HG03108 (cell line): ENCODE results near the gene PRSS53.

Source experiments
- ATAC-seq: cut with Tn5 transposase; IDR thresholded peaks from one replicate; pipeline ENCODE4 v1.9.1; 2021; ENCODE audit warnings: moderate library complexity; ENCODE audit not compliant: unreplicated experiment

PRSS53 gene

DNA sequence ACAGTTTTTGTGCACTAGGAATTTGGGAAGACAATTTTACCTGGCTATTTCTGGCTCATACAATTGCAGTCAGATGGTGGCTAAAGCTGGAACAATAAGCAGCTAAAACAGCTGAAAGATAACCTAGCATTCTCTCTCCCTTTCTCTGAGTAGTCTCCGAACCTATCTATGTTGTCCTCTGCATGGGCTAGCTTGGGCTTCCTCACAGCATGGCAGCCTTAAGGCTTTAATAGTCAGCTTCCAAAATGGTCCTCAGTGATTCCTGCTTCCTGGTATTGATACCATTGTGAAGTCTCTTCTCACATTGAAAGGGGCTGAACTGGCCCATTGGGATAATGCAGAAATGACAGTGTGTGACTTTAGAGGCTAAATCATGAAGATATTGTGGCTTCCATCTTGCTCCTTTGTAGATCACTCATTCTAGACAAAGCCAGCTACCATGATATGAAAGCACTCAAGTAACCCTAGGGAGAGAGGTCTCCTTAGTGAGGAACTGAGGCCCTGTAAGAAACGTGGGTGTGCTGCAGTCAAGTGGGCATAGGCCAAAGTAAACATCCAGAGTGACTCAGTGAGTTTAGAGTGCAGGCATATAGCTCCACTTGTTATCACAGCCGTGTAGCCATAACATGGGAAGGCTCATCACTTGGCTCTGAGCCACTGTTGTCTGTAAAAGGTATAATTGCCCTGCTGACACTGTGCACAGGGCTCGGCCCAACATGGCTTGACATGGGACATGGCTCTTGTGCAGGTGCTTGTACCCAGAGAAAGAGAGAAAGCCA lies 11.3 kb upstream of the PRSS53 start:
- no peak for ATAC-seq

DNA sequence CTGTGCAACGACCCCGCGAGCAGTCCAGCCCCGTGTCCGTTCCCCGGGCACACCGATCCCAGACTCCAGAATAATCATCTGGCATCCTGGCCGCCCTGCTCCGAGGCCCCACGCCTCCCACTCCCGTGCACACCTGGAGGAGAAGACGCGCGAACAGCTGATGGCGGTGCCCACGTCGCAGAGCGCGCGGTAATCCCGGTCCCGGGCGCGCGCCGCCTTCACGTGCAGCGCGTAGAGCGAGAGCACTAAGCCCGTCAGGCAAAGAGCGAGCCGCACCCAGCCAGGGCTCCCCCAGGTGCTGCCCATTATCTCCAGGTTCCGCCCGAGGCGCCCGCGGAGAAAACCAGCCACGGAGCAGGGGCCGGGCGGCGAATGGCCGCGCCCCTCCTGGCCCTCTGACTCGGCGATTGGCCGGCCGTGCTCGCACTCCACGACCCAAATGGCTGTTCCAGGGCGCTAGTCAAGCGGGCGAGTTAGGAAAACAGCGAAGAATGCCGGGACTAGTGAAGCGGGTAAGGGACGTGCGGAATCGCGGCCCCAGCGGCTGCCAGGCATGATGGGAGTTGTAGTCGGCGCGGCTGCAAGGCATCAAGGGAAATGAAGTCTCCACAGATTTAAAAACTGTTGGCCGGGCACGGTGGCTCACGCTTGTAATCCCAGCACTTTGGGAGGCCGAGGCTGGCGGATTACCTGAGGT lies 5.8 kb upstream of the PRSS53 start, which contains the start of gene VKORC1:
Gene VKORC1, minus strand, starts transcription at position 374 of the 697 bp plus-strand sequence. Its CDS starts 68 bp downstream, at position 306.
- peak; percentile 83 for ATAC-seq

GRCh38 chr16:31094088-31094423 lies 5.3 kb upstream of the PRSS53 start:
- ATAC-seq = no peak

DNA sequence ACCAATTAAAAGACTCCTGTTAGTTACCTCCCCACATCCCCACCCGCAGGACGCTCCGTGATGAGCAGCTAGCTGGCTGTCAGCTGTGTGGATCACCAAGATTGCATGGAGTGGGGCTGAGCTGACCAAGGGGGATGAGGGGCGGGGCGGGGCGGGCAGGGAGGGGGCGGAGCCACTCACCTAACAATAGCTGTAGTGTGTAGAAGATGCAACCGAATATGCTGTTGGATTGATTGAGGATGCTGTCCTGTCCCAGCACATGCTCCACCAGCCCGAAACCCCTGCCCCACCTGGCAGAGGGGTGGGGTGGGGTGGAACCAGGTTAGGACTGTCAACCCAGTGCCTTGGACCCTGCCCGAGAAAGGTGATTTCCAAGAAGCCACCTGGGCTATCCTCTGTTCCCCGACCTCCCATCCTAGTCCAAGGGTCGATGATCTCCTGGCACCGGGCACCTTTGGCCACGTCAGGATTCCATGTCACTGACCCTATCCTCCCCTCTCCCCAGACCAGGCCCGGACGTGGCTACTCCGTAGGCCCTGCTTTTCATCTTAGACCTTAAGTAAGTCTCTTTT lies 4.5 kb upstream of the PRSS53 start:
- ATAC-seq = no peak

- no peak for ATAC-seq
Observed at GRCh38 chr16:31092330-31092729, 3.6 kb upstream of the PRSS53 start.

DNA sequence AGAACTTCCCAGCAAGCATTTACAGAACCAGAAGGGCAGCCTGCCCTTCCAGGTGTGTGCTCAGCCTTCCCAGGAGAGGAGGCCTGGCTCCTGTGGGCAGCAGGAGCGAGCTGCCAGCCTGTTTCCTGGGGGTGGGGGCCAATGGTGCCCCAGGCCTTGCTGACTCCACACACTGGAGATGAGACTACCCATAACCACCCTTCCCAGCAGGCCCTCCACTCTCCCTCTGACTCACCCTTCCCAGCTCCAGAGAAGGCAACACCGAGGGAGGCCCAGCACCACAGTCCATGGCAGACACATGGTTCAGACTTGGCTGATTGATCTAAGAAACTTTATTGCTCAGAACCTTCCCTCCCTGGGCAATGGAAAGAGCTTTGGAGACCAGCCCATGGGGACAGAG lies 1.8 kb upstream of the PRSS53 start:
- no peak for ATAC-seq

DNA sequence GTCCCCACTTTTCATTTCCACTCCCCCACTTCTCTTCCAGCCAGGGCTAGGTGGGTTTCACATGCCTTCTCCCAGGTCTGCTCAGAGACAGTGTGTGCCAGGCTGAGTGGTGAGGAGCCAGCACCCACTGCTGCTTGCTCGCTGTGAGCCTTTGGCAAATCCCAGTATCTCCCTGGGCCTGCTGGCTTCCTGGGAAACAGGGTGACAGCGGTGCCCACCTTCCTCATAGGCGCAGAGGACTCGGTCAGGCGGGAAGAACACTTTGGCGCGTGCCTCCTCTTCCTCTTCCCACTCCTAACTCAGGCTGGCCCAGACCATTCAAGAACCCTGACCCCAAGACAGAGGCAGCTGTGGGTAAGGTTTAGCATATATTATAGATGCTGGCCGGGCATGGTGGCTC lies 456 bp upstream of the PRSS53 start:
- ATAC-seq = no peak

DNA sequence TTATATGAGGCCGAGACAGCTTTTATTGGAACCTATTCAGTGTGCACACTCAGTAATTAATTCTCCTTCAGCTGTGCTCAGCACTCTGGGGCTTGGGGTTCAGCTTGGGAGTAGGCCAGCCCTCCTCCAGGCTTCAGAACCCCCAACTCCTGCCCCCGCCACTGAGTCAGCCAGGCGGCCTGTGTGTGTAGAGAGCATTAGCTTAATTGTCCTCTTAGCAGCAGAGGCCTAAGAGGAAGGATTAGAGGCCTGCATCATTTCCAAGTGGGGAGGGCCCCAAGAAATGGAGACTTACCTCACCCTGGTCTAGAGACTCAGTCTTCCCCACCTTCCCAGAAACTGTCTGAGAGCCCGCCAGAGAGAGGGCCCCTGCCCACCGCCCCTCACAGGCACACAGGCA lies 772 bp downstream of the PRSS53 start:
- ATAC-seq = no peak

DNA sequence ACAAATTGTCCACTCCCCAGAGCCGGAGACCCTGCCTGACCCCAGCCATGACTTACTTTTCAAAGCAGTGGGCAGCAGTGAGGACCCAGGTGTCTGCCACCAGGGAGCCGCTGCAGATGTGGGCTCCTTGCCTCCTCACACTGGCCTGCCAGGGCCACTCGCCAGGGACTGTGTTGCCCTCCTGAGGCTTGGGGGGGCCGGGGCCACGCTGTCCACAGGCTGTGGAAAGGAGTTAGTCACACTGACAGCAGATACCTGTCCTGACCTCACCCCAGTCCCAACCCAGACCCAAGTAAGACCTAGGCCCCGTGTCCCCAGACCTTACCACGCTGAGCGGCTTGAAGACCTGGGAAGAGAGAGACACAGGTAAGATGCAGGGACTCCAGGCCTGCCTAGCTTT lies 1.3 kb downstream of the PRSS53 start:
- no peak for ATAC-seq

GRCh38 chr16:31086629-31086906 lies 2.2 kb downstream of the PRSS53 start:
- no peak for ATAC-seq

DNA sequence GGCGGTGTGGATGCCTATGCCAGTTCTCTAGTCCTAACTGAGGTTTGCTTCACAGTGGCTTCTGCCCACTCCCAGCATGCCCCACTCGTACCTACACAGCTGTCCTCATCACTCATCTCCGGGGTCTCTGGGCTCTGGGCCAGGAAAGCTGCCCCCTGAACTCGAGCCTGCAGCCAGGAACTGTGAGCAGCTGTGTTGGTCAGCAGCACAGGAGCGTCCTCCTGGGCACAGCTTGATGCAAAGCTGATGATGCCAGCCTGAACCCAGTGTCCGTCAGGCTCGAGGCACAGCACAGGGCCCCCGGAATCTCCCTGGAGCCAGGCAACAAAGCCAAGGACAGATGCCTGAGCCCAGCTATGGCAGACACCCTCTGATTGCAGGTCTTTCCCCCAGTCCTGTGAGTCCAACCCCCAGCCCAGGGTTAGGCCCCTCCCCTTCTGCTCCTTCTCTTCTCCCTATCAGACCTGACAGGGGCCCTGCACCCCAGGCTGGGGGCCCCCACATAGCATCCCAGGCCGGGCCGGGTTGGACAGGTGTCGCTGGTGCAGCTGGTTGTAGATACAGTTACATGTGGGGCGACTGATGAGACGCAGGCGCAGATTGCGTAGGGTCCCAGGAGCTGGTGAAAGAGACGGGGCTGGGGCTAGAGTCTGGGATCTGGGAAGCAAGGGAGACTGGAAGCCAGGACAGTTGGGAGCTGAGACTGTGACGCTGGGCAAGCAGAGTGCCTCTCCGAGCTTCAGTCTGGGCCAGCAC lies 2.7 kb downstream of the PRSS53 start:
- ATAC-seq = no peak

- ATAC-seq = no peak
Observed at GRCh38 chr16:31085411-31085810, 3.3 kb downstream of the PRSS53 start.

DNA sequence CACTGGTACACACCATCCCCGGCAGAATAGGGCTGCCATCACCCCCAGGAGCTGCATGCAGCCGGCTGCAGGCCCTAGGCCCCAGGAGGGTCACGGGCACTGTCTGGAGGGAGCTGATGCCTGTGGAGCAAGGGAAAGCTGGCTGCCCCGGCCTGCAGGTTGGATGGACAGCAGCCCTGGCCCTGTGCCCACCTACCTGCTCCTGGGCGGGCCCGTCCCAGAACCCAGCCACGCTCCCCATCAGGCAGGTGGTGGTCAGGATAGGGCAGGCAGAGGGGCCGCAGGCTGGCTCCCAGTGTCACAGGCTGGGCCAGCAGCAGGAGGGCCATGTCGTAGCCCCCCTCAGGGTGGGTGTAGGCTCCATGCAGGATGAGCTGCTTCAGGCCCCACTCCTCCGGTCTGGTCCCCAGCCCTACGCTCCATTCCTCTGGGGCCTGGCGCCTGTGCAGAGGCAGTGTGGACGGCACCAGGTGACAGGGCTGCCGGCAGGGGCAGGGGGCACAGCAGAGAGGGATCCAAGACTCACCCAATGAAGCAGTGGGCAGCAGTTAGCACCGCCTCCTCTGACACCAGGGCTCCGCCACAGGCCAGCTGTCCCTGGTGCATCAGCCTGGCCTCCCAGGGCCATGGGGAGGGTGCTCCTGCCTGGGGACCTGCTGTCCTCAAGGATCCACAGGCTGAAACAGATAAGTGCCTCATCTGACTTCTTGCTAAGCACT lies 4.0 kb downstream of the PRSS53 start:
- no peak for ATAC-seq

- no peak for ATAC-seq
Observed at GRCh38 chr16:31083981-31084380, 4.8 kb downstream of the PRSS53 start.

DNA sequence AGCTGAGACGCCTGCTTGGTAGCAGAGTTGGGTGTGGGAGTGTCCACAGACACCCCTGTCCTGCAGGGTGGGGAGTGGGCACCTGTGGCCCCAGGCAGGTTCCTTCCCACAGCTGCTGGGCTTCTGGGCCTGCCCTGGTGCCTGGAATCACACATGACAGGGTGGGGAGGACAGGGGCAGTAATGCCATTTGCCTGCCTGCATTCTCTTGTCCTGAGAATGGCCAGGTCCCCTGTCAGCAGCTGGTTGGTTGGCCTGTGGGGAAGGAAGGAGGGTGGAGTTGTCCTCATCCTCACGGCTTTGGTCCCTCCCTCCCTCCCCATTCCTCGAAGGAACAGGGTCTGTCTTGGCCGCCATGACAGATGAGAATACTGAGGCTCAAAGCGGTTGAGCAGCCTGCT lies 5.2 kb downstream of the PRSS53 start:
- ATAC-seq = no peak

DNA sequence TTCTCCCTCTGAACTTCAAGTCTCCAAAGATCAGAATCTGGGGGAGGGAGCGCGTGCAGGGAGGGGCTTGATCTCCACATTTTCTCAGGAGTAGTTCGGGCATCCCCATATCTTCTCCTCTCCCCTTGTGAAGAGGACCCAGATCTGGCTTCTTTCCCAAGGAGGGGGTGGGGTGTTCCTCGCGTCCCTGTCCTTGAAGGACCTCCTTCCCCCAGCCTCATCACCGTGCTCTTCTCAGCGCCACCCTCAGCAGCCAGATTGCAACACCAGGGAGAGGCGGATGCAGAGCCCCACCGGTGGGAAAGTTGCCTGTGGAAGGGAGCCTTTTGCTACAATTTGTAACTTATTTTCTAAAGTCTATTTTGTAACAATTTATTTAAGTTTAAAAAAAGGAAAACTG lies 5.7 kb downstream of the PRSS53 start:
- ATAC-seq = no peak

DNA sequence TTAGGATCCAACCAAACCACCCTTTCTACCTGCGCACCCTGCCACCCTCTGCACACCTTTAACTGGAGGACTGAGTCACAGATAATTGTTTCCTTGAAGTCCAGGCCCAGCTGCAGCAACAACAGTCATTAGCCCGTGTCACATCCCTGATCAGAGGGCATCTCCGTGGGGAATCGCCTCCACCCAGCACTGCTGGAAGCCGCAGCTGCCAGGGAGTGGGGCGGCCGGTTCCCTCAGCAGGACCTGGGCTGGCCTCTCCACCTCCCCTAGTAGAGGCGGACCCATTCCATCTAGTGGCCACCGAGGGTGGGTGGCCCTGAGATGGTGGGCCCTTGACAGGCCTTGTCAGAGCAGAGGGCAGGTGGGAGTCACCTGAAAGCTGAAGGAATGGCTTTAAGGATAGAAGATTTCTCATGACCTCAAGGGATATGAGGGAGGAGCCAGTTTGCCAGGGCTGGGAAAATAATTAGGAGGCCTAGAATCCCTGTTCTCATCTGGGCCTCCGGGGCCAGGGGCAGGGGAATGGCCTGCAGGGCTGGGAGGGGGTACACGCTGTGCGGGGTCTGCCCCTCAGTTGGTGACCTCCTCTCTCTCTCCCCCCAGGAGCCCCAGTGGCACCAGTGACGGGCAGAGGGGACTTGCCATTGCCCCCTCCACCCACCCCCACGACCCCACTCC lies 6.2 kb downstream of the PRSS53 start:
- ATAC-seq = no peak

- ATAC-seq = no peak
Observed at GRCh38 chr16:31081428-31082351, 7.1 kb downstream of the PRSS53 start.

- no peak for ATAC-seq
Observed at GRCh38 chr16:31080756-31081419, 7.9 kb downstream of the PRSS53 start.
